Smooth muscle cell (in vitro differentiated cells): ENCODE results near the gene RPS19BP1. TPM values are rescaled to one million over a fixed set of nuclear protein-coding genes. Genes with fewer than 3 reads are reported as not detected.

Experiments
- DNase-seq: peaks from one replicate; lab custom pipeline; 2025; ENCODE audit not compliant: unreplicated experiment; lab: John Stamatoyannopoulos, UW
- H2AFZ ChIP-seq: fragments of 200-600 bp; sonication (generic); 2 replicates; pipeline ENCODE4 v1.6.0; 2016; ENCODE audit warnings: antibody characterized with exemption, low read depth, mild to moderate bottlenecking
- H3F3A ChIP-seq: fragments of 200-600 bp; sonication (generic); 2 replicates; pipeline ENCODE4 v1.6.0; 2017; ENCODE audit warnings: antibody characterized with exemption, low read depth
- H3K27ac ChIP-seq: fragments of 200-600 bp; sonication (generic); 2 replicates; pipeline ENCODE4 v1.5.1; 2016; ENCODE audit warnings: low read depth, mild to moderate bottlenecking
- H3K27me3 ChIP-seq: fragments of 200-600 bp; sonication (generic); 2 replicates; pipeline ENCODE4 v1.6.1; 2016; ENCODE audit warnings: low read depth, mild to moderate bottlenecking
- H3K36me3 ChIP-seq: fragments of 200-600 bp; sonication (generic); 2 replicates; pipeline ENCODE4 v1.5.1; 2016; ENCODE audit warnings: low read depth
- H3K4me1 ChIP-seq: fragments of 200-600 bp; sonication (generic); 2 replicates; pipeline ENCODE4 v1.5.1; 2016; ENCODE audit warnings: low read depth
- H3K4me2 ChIP-seq: fragments of 200-600 bp; sonication (generic); 2 replicates; pipeline ENCODE4 v1.6.0; 2016; ENCODE audit warnings: mild to moderate bottlenecking
- H3K4me3 ChIP-seq: fragments of 200-600 bp; sonication (generic); 2 replicates; pipeline ENCODE4 v1.5.1; 2016; ENCODE audit warnings: mild to moderate bottlenecking
- H3K79me2 ChIP-seq: fragments of 200-600 bp; sonication (generic); 2 replicates; pipeline ENCODE4 v1.6.0; 2016; ENCODE audit warnings: low read depth, mild to moderate bottlenecking
- H3K9ac ChIP-seq: fragments of 200-600 bp; sonication (generic); 2 replicates; pipeline ENCODE4 v1.6.0; 2016; ENCODE audit warnings: low read depth
- H3K9me3 ChIP-seq: fragments of 200-600 bp; sonication (generic); replicated peaks from 2 replicates; pipeline ENCODE4 v1.5.1; 2016; ENCODE audit warnings: low read depth
- H4K20me1 ChIP-seq: fragments of 200-600 bp; sonication (generic); 2 replicates; pipeline ENCODE4 v1.6.0; 2016; ENCODE audit warnings: low read depth
- WGBS: methylation state at CpG from one replicate; pipeline ENCODE4 v1.1.7; 2016; ENCODE audit warnings: low lambda C conversion rate; 5-methylcytosine and 5-hydroxymethylcytosine counted together
- polyA plus RNA-seq: library from polyadenylated mRNA; unstranded; fragments of >200 nt; fragmentation: Nextera tagmentation; extraction: Ambion mirVana; gene quantifications from 2 replicates; pipeline ENCODE4 v1.2.1, GENCODE V29; 2016
- total RNA-seq: library from RNA; depleted of rRNA; stranded (reverse); fragments of >200 nt; gene quantifications from 2 replicates; pipeline ENCODE4 v1.2.3, GENCODE V29; 2014
- TF ChIP-seq, protein P1 (sequence below): fragments of 200-600 bp; sonication (generic); IDR thresholded peaks from 2 replicates; pipeline ENCODE4 v1.5.1; 2017; ENCODE audit warnings: borderline replicate concordance, mild to moderate bottlenecking, antibody characterized with exemption; ENCODE audit not compliant: insufficient read depth, poor library complexity, severe bottlenecking

Gene RPS19BP1
- total and polyA plus RNA-seq, 2 experiments from 2014 or later = 71.6 to 97.1 TPM

DNA sequence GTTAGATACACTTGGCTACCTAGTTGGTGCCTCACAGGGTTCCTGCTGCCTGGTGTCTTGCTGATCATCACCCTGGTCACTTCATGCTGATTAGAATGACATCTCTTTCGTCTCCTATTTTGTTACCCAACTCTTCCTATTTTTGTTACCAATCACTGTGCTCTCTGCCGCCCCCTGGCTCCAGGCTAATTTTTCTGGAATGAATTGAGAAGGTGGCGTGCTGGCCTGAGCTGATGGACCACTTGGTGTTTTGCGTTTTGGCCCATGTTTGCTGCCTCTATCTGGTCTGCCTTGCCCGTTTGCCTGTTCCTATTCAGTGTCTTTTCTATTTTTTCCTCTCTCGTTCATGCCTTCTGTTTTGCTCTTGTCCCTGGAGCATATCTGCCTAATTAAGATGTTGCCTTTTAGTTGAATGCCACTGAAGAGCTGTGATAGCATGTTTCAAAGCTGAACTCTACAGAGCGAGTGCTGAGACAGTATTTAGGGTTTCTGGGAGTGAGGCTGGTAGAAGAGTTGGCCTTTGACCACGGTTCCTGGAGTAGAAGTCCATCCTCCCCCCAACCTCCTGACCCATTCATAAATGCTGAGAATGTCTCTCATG lies 18.1 kb downstream of the RPS19BP1 start:
- Histone ChIP-seq H3K4me3 (no peak overlapping the region), H3K79me2 (peaks cover 13% of the 10 kb centered on the region), H3K4me1 (peaks cover 10% of the 10 kb centered on the region), H3K4me2 (no peak overlapping the region), H3K36me3 (no peaks in the 10 kb centered on the region), H3K9ac (no peak overlapping the region), H3K27ac (no peak overlapping the region), H3F3A (peaks cover 9% of the 10 kb centered on the region), H2AFZ (no peak overlapping the region), H3K9me3 (no peaks in the 10 kb centered on the region), H4K20me1 (peaks cover 26% of the 10 kb centered on the region), H3K27me3 (no peaks in the 10 kb centered on the region)
- DNase-seq = no peak
- 62% methylated on average over 8 of the region's 8 CpGs for WGBS
- TF ChIP-seq, protein P1, sequence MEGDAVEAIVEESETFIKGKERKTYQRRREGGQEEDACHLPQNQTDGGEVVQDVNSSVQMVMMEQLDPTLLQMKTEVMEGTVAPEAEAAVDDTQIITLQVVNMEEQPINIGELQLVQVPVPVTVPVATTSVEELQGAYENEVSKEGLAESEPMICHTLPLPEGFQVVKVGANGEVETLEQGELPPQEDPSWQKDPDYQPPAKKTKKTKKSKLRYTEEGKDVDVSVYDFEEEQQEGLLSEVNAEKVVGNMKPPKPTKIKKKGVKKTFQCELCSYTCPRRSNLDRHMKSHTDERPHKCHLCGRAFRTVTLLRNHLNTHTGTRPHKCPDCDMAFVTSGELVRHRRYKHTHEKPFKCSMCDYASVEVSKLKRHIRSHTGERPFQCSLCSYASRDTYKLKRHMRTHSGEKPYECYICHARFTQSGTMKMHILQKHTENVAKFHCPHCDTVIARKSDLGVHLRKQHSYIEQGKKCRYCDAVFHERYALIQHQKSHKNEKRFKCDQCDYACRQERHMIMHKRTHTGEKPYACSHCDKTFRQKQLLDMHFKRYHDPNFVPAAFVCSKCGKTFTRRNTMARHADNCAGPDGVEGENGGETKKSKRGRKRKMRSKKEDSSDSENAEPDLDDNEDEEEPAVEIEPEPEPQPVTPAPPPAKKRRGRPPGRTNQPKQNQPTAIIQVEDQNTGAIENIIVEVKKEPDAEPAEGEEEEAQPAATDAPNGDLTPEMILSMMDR = peak; percentile 70

DNA sequence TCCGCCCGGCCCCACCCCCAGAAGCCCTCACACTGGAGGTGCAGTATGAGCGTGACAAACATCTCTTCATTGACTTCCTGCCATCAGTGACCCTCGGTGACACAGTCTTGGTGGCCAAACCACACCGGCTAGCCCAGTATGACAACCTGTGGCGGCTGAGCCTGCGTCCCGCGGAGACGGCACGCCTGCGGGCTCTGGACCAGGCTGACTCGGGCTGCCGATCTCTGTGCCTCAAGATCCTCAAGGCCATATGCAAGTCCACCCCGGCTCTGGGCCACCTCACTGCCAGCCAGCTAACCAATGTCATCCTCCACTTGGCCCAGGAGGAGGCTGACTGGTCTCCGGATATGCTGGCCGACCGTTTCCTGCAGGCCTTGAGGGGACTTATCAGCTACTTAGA lies 18.8 kb downstream of the RPS19BP1 start:
- 96% methylated on average over 18 of the region's 18 CpGs for WGBS
- H2AFZ ChIP-seq = no peak overlapping the region
- no peak overlapping the region for H3K4me2 ChIP-seq
- no peaks in the 10 kb centered on the region for H3K9me3 ChIP-seq
- TF ChIP-seq, protein P1 = no peak
- H4K20me1 ChIP-seq = peaks cover 32% of the 10 kb centered on the region
- H3K79me2 ChIP-seq = peaks cover 20% of the 10 kb centered on the region
- no peaks in the 10 kb centered on the region for H3K36me3 ChIP-seq
- H3K27ac ChIP-seq = no peak overlapping the region
- no peak overlapping the region for H3K9ac ChIP-seq
- DNase-seq = no peak
- H3K4me3 ChIP-seq = no peak overlapping the region
- H3K27me3 ChIP-seq = no peaks in the 10 kb centered on the region
- H3F3A ChIP-seq = peaks cover 7% of the 10 kb centered on the region
- peaks cover 6% of the 10 kb centered on the region for H3K4me1 ChIP-seq

DNA sequence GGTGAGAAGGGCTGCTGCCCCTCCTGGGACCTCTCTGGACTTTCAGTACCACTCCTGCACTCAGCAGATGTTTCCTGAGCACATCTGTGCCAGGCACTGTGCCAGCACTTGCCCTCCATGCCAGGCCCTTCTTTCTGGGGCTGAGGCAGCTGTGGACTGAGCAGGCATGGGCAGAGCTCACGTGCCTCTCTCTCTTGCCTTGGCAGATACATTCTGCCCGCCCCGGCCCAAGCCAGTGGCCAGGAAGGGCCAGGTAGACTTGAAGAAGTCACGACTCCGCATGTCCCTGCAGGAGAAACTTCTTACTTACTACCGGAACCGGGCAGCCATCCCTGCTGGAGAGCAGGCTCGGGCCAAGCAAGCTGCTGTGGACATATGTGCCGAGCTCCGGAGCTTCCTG lies 20.5 kb downstream of the RPS19BP1 start:
- Histone ChIP-seq H3K9me3 (no peaks in the 10 kb centered on the region), H3K9ac (no peak overlapping the region), H3K4me2 (no peak overlapping the region), H3K4me3 (no peak overlapping the region), H3K36me3 (no peaks in the 10 kb centered on the region), H3F3A (peaks cover 2% of the 10 kb centered on the region), H3K27me3 (no peaks in the 10 kb centered on the region), H4K20me1 (peaks cover 41% of the 10 kb centered on the region), H3K79me2 (peaks cover 26% of the 10 kb centered on the region), H3K4me1 (no peaks in the 10 kb centered on the region), H3K27ac (no peak overlapping the region), H2AFZ (no peak overlapping the region)
- TF ChIP-seq, protein P1 = no peak
- 98% methylated on average over 10 of the region's 10 CpGs for WGBS
- no peak for DNase-seq

DNA sequence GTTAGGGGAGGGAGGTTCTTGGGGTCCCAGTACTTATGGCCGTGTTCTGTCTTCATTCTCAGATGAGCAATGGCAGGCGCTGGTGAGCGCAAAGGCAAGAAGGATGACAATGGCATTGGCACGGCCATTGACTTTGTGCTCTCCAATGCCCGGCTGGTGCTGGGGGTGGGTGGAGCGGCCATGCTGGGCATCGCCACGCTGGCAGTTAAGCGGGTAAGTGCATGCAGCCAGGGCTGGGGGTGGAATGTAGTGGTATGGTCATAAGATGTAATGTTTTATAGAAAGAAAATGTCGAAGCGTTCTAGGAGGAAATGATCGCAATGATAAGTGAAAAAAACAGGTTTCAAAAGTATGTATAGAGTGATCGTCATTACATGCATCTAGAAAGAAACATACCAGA lies 21.3 kb downstream of the RPS19BP1 start:
- peaks cover 41% of the 10 kb centered on the region for H4K20me1 ChIP-seq
- DNase-seq = no peak
- H3F3A ChIP-seq = no peaks in the 10 kb centered on the region
- H3K27me3 ChIP-seq = no peaks in the 10 kb centered on the region
- H3K4me3 ChIP-seq = no peak overlapping the region
- TF ChIP-seq, protein P1 = no peak
- WGBS = 97% methylated on average over 13 of the region's 13 CpGs
- H3K9me3 ChIP-seq = no peaks in the 10 kb centered on the region
- H3K4me2 ChIP-seq = no peak overlapping the region
- peaks cover 30% of the 10 kb centered on the region for H3K79me2 ChIP-seq
- H2AFZ ChIP-seq = no peak overlapping the region
- no peak overlapping the region for H3K9ac ChIP-seq
- H3K4me1 ChIP-seq = no peaks in the 10 kb centered on the region
- H3K27ac ChIP-seq = no peak overlapping the region
- no peaks in the 10 kb centered on the region for H3K36me3 ChIP-seq
